Skeletal muscle cell (primary cell): Measurements from ENCODE around the gene OR51I1.

Experiments used
- DNase-seq: peaks from one replicate; pipeline ENCODE4 v3.0.0-alpha.2; 2010; ENCODE audit warnings: low read depth
- H3K4me3 ChIP-seq: 2 replicates; pipeline ENCODE4 v1.5.1; 2011; ENCODE audit warnings: low read depth, mild to moderate bottlenecking, control low read depth, low read length, moderate library complexity

Gene OR51I1, protein sequence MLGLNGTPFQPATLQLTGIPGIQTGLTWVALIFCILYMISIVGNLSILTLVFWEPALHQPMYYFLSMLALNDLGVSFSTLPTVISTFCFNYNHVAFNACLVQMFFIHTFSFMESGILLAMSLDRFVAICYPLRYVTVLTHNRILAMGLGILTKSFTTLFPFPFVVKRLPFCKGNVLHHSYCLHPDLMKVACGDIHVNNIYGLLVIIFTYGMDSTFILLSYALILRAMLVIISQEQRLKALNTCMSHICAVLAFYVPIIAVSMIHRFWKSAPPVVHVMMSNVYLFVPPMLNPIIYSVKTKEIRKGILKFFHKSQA

DNA sequence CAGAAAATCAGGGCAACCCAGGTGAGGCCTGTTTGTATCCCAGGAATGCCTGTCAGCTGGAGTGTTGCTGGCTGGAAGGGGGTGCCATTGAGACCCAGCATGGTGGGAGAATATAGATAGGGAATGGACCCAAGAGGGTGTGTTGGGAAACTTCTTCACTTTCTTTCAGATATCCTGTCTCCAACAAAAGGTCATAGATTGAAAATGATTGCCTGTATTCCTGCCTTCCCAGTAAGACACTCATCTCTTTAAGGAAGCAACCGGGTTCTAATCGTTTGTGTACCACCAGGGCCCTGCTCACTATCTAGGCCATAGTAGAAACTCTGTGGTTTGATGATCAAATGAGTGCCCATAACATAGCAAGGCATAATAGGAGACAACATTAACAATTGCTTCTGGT lies at the start of gene OR51I1:
TSS of gene OR51I1 (minus strand) at position 101 of the 400 bp plus-strand sequence. CDS start at position 101, 0 bp downstream.
- no peak within 1 kb of the TSS for H3K4me3 ChIP-seq
- DNase-seq: no peak

DNA sequence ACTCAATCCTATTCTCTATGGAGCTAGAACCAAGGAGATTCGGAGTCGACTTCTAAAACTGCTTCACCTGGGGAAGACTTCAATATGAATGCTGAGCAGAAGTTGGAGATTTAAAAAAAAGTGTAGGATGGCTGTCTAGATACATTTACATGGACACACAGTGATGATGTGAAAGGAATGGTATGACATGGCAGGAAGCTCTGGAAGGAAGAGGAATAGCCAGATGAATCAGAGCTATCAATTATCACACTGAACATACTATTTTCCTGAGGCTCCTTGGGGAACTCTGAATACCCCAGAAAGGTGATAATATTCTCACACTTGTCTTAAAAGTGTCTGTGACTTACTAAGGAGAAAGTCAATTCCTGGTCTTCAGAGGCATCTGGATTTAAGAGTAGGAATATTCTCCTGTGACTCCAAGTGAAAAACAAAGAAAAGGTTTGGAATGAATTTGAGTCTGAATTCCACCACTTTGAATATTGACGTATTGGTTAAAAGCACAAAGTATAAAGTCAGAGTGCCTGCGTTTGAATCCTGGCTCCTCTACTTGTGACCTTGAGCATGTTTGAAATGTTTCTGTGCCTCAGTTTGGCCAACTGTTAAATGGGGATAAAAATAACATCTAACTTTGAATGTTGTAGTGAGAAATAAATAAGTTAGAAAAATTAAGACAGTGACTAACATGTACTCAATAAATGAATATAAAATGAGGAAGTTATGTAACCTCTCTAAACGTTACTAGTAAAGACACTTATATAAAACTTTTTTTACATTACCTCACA lies 48.5 kb upstream of the OR51I1 start:
- peak; percentile 25 for DNase-seq

DNA sequence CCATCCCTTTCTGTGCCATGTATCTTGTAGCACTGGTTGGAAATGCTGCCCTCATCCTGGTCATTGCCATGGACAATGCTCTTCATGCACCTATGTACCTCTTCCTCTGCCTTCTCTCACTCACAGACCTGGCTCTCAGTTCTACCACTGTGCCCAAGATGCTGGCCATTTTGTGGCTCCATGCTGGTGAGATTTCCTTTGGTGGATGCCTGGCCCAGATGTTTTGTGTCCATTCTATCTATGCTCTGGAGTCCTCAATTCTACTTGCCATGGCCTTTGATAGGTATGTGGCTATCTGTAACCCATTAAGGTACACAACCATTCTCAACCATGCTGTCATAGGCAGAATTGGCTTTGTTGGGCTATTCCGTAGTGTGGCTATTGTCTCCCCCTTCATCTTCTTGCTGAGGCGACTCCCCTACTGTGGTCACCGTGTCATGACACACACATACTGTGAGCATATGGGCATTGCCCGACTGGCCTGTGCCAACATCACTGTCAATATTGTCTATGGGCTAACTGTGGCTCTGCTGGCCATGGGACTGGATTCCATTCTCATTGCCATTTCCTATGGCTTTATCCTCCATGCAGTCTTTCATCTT lies 47.6 kb upstream of the OR51I1 start:
- no peak for DNase-seq
- H3K4me3 ChIP-seq: no peak overlapping the region

More for the DNA sequence above, 48.5 kb upstream of the OR51I1 start:
- no peak overlapping the region for H3K4me3 ChIP-seq

GRCh38 chr11:5488385-5488784 lies 47.1 kb upstream of the OR51I1 start, which contains the start of gene OR52D1:
TSS of gene OR52D1 (plus strand) at chr11:5488685. CDS start at chr11:5488707, 22 bp downstream.
- no peak for DNase-seq
- H3K4me3 ChIP-seq: no peak within 1 kb of the TSS

GRCh38 chr11:5486421-5486820 lies 45.1 kb upstream of the OR51I1 start:
- DNase-seq: no peak
- no peak overlapping the region for H3K4me3 ChIP-seq

DNA sequence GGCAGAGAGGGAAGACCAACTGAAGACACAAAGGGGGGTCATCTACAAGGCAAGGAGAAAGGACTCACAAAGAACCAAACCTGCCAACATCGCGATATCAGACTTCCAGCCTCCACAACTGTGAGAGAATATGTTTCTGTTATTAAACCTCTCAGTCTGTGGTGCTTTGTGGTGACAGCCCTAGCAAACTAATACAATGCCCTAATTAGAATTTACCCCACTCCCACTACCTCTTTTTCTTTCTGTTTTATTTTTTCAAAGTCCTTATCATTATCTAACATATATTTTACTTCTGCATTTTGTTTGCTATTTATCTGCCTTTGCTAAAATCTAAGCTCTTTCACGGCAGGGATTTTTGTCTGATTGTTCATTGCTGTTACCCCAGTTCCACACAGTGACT lies 44.7 kb upstream of the OR51I1 start:
- H3K4me3 ChIP-seq: no peak overlapping the region
- no peak for DNase-seq

GRCh38 chr11:5476186-5476819 lies 35.0 kb upstream of the OR51I1 start:
- peak; percentile 12 for DNase-seq
- no peak overlapping the region for H3K4me3 ChIP-seq

DNA sequence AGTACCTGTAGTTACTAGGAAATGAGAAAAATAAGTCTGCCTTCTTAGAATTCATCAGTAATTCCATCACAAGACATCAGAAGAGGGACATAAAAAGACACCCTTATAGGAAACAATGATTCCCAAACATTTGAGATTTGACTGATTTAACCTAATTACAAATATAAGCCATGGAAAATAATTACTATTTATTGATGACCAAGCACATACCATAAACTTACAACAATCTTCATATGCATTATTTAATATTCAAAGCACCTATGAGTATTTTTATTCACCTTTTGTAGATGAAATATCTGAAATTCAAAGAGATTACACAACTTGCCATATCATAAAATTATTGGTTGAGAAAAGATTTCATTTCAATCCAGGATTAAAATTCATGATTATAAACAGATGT lies 32.6 kb upstream of the OR51I1 start:
- DNase-seq: no peak
- H3K4me3 ChIP-seq: no peak overlapping the region

- DNase-seq: no peak
- H3K4me3 ChIP-seq: no peak overlapping the region
Measured at GRCh38 chr11:5467527-5467926, 26.2 kb upstream of the OR51I1 start.

DNA sequence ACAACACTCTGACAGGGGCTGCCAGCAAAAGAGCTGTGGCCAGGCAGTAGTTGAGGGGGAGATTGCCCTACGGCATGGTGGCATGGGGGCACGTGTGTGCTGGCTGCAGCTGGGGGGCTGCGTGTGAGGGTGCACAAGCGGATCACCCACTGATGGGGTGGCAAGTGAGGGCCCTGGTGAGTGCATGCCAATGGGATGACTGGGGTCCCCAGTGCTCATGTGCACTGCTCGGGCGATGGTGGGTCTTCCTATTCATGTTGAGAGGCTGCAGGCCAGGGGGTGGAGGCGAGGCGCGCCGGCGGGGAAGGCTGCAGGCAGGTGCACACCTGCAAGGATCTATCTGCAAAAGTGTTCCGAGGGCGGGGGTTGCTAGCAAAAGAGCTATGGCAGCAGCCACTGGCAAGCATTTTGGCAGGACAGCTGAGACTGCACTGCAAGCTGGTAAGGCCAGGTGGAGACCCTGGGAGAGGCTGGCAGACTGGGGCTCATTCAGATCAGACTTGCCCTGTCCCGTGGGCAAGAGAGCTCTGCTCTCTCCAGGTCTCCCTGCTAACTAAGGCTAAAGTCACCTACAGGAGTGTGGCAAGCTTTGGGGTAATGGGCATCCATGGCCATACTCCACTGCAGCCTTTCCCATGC lies 19.8 kb upstream of the OR51I1 start:
- no peak for DNase-seq

GRCh38 chr11:5449432-5449831 lies 8.1 kb upstream of the OR51I1 start:
- DNase-seq: no peak
- H3K4me3 ChIP-seq: no peak overlapping the region

More for the DNA sequence above, 19.8 kb upstream of the OR51I1 start:
- no peak overlapping the region for H3K4me3 ChIP-seq

- DNase-seq: no peak
- no peak within 1 kb of the TSS for H3K4me3 ChIP-seq
Measured at GRCh38 chr11:5449023-5449422, 7.7 kb upstream of the OR51I1 start, which contains the start of gene OR51I2. TSS of gene OR51I2 (plus strand) at chr11:5449323. CDS start at chr11:5453489, 4,166 bp downstream.

GRCh38 chr11:5443835-5444393 lies 2.6 kb upstream of the OR51I1 start:
- no peak for DNase-seq
- no peak overlapping the region for H3K4me3 ChIP-seq

DNA sequence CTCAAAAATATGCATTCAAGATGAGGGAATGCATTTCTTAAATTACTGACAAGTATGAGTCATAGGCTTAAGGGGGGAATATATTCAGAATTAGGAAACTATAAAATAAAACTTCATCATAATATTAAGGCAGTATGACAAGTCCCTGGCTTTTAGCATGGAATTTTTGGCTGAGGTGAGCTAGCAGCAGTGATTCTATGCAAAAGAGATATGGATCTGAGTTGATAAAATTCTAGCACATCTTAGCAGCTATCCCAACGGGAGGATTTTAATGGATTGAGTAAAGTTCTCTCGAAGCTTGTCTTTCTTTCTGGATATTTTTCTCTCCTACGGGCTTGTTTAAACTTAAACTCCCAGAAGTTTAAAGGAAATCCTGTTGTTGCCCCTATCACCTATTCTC lies 18.2 kb downstream of the OR51I1 start:
- no peak for DNase-seq
- no peak overlapping the region for H3K4me3 ChIP-seq

GRCh38 chr11:5421811-5422210 lies 19.5 kb downstream of the OR51I1 start, which contains the start of gene OR51Q1:
TSS of gene OR51Q1 (plus strand) at chr11:5422111. CDS start at chr11:5422201, 90 bp downstream.
- no peak for DNase-seq

DNA sequence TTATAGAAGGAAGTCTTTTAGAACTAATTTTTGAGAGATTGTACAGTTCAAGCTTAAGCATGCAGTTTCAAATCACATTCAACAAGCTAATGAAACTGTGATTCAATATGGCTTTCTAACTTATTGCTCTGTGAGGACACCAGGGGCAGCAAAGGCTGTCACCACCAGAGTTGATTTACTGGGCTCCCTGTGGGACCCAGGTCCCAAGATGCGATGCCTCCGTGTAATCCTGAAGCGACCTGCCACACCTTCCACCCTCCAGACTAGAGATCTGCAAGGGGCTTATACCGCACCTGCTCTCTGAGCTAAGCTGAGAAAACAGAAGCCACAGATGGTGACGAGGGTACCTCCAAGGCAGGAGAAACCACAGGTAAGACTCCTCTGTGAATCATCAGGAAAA lies 20.3 kb downstream of the OR51I1 start:
- DNase-seq: no peak
- H3K4me3 ChIP-seq: no peak overlapping the region

More at GRCh38 chr11:5421811-5422210, 19.5 kb downstream of the OR51I1 start, which contains the start of gene OR51Q1:
- no peak within 1 kb of the TSS for H3K4me3 ChIP-seq

DNA sequence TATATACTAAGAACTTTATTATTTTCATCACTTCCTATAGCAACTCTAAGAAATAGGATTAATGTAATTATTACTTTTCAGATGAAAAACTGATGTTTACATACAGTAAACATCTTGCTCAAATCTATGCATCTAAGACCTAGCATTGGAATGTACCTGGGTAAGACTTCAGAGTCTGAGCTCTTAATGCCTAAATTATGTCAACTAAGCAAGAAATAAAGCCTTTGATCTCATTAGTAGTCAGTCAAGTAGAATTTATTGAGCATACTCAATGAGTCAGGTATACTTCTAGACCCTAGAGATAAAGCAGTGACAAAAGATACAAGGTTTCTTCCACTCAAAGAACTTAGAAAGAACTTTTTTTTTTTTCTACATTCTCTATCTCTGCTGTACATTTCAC lies 36.1 kb downstream of the OR51I1 start:
- no peak for DNase-seq
- H3K4me3 ChIP-seq: no peak overlapping the region

GRCh38 chr11:5398936-5399335 lies 42.4 kb downstream of the OR51I1 start:
- DNase-seq: no peak
- H3K4me3 ChIP-seq: no peak overlapping the region

GRCh38 chr11:5394091-5394490 lies 47.2 kb downstream of the OR51I1 start:
- no peak for DNase-seq

More at GRCh38 chr11:5394091-5394490, 47.2 kb downstream of the OR51I1 start:
- no peak overlapping the region for H3K4me3 ChIP-seq
